ENCODE results near the gene GALNT1.

Gene GALNT1

DNA sequence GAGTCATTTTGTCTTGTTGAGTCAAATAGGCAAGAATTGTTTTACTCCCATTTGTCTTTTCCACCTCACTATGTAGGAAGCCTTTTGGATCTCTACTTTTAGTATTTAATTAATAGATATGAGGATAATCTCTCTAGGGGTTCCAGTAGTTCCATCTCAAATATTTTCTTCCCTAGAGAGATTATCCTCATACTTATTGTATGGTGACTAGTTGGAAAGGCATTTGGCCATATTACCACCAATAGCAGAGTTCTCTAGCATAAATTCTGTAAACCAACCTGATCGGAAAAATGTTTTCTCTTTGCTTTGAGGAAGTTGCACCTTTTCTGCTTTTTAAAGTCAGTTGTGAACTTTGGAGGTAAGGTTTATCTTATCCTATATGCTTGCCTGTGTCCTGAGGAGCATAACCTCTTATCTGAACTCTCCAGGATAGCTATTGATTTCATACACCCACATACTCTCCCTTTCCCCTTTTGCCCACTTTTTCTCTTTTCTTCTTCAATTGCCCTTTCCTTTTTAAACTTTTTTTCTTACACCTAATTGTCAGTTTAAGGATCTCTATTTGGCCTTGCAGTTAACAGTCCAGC, 100.8 kb downstream of the GALNT1 start:
- no peak for DNase-seq

GRCh38 chr18:35683021-35683420, 101.5 kb downstream of the GALNT1 start:
- DNase-seq = no peak

DNA sequence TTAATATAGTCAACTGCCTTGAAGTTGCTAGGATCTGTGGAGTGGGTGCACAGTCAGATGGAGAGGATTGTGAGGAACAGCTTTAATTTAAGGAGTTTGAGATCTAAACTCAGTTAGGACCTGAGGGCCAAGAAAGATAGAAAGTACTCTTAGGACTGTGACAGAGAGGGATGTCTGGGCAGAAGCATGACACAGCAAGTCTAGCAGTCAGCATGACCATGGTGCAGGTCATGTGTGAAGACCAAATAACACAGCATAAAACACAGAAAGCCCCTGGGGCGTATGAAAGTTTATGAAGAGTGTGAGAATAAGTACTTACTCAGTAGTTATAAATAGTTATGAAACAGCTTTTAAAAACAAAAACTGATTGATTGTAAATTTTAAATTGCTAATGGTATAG, 107.2 kb downstream of the GALNT1 start:
- DNase-seq = no peak

GRCh38 chr18:35689728-35690127, 108.2 kb downstream of the GALNT1 start:
- DNase-seq = no peak

- no peak for DNase-seq
These were observed 110.1 kb downstream of the GALNT1 start for GRCh38 chr18:35691625-35692024.

DNA sequence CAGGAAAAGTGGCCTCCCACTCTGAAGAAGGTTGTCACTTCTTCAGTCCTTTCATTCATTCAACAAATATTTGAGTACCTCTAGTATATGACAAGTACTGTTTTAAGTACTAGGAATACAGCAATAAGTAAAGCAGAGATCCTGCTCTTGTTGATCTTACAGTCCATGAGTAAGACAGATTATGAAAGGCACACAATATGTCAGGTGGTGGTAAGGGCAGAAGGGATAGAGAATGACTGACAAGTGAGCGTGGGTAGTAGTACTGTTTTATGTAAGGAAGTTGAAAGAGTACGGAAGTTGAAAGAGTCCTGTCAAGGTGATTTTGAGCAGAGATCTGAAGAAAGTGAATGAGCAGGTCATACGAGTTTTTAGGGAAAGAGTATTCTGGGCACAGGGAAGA, 111.3 kb downstream of the GALNT1 start:
- no peak for DNase-seq

GRCh38 chr18:35693829-35694228, 112.3 kb downstream of the GALNT1 start:
- DNase-seq = no peak

GRCh38 chr18:35694808-35695207, 113.3 kb downstream of the GALNT1 start:
- DNase-seq = no peak

DNA sequence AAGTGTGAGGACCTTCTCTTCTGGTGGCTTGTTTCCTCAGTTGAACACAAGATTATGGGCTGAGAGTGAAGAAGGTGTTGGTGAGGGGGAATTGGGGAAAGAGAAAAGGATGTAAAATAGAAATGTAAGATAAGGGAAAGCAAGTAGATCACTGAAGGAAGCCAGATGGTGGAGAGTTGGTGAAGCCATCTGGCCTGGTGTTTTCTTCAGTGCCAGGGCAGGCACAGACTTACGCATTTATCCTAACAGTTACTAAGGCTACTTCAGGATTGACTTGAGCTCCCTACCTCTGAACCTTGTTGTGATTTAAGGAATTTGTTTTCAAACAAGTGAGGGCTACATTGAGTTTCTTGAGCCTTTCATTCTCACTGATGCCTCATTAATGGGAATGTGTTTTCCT, 113.8 kb downstream of the GALNT1 start:
- DNase-seq = no peak

DNA sequence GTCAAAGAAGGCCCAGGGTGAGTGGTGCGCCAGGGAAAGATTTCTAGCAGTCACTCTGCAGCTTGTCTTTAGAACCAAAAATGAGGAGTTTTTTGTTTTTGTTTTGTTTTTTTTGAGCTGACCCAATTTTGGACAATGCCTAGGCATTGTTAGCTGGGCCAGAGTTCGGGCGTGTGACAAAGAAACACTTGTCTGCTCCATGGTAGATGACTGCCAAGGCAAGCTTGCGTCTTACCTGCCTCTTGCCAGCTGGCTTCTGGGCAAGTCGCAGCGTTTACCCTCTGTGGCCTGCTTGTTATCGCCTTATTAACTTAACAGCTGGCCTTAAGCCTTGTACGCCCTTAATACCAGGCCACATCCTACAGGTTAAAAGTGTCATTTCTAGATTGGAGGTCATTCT, 114.3 kb downstream of the GALNT1 start:
- no peak for DNase-seq

DNA sequence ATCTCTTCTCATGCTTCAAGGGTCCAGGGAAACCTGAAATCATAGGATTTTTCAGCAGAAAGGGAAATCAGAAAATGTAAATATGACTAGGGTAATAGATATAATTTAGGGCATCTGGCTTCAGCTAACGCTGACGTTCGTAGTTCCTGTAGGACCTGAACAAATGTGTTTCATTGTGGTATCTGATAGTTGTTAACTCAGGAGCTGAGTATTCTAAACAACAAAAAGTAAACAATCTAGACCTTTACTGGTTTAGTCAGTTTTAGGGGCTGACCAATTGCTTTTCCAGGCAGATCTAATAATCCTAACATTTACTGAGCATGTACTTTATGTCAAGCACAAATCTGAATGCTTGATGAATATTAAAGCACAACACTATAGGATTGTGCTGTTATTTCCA, 114.8 kb downstream of the GALNT1 start:
- no peak for DNase-seq

DNA sequence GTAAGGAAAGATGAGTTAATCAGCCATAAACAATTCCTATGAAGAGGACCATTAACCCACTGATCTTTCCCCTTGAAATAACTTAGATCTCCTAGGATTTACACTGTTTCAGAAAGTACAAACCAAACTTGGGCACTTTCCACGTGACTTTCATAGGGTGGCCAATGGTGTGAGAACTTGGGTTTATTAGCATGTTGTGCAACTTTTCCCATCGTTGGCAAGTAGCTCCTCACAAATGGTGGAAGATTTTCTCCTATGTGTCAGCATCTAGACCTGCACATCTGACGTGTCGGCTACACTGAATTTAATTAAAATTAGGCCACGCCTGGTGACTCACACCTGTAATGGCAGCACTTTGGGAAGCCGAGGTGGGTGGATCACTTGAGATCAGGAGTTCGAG, 116.3 kb downstream of the GALNT1 start:
- no peak for DNase-seq

DNA sequence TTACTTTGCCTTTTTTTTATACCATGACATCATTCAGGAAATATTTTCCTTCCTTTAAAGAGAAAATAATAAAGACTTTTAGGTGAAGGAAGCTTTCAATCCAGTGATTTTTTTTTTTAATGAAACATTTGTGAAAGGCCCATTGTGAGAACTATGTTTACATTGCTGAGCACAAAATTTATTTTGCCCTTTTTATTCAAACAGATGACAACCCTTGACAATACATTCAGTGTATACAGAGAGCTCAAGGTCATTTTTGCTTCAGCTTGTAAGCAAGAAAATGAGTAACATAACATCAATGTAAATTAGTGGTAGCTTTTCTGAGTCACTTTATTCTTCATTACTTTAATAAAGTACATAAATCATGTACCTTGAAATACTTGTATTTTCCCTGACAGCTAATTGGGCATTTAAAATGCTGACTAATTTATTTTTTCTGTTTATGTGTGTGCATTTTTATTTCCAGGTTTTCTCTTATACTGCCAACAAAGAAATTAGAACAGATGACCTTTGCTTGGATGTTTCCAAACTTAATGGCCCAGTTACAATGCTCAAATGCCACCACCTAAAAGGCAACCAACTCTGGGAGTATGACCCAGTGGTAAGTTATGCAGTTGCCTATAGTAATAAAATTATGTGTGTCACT, 121.6 kb downstream of the GALNT1 start:
- no peak for DNase-seq

DNA sequence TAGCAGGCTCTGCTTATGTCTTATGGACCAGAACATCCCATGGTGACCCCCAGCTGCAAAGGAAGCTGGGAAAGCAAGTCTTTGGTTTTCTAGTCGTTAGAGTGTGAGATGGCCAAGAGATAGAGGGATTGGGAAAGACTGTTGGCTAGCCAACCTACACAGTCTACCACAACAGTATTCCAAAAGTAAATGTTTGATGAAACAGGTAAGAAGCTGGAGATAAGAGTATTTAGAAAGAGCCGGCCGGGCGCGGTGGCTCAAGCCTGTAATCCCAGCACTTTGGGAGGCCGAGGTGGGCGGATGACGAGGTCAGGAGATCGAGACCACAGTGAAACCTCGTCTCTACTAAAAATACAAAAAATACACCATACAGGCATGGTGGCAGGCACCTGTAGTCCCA, 124.4 kb downstream of the GALNT1 start:
- DNase-seq = no peak

DNA sequence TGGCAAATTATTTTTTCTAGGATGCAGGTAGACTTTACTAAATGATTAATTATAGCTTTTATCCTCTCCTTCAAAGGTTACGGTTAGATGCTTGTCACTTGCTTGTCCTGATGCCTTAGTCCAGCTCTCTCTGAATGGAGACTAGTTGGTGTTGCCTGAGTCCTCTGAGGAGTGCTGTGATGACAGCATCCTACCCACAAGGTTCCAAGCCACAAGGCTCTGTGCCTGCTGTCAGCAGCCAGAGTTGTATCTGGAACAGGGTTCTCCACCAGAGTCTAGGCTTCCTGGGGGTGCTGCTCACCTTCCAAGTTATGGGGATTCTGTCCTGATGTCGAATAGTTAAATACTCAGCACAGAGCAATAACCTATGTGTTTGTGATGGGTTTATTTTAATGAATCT, 125.7 kb downstream of the GALNT1 start:
- DNase-seq = no peak

GRCh38 chr18:35707674-35708073, 126.1 kb downstream of the GALNT1 start:
- DNase-seq = no peak

GRCh38 chr18:35710581-35710980, 129.0 kb downstream of the GALNT1 start:
- no peak for DNase-seq

- DNase-seq = no peak
These were observed 129.7 kb downstream of the GALNT1 start for GRCh38 chr18:35711227-35711626.

DNA sequence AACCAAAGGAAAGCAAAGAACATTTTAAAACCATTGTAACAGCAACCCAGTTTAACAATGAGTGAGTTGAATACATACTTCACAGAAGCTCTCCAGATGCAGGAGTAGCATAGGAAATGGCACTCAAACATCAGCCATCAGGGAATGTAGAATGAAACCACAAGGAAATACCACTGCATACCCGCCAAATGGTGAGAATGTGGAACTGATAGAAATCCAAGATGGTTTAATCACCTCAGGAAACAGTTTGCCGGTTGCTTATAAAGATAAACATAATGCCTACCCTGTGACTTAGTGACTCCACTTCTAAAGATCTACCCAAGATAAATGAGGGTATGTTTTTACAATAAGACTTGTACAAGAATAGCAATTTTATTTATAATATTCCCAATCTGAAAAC, 132.0 kb downstream of the GALNT1 start:
- DNase-seq = no peak

- DNase-seq = no peak
These were observed 133.0 kb downstream of the GALNT1 start for GRCh38 chr18:35714539-35714938.

DNA sequence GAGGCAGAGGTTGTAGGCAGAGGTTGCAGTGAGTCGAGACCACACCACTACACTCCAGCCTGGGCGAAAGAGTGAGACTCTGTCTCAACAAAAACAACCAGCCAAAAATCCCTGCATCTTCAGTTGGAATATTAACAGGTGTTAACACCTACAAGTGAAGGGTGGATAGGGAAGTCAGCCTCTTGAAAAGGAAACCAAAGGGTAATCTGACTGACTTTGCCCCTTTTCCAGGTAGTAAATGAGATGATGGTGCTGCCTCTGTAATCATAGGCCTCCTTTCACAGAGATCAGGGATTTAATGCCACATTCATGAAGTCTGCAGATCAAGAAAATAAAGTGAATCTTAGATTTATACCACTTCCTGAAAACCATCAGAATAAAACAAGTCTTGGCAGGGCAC, 133.6 kb downstream of the GALNT1 start:
- DNase-seq = no peak

GRCh38 chr18:35716169-35716831, 134.8 kb downstream of the GALNT1 start:
- no peak for DNase-seq

DNA sequence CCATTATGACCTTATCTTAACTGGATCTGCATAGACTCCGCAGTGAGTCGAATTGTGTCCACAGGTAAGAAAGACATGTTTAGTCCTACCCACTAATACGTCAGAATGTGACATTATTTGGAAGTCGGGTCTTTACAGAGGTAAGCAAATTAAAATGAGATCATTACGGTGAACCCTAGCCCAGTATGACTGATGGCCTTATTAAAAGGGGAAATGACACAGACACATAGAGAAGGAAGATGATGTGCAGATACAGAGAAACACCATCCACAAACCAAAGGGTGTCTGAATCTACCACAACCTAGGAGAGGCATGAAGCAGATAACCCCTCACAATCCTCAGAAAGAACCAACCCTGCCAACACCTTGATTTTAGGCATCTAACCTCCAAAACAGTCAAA, 135.6 kb downstream of the GALNT1 start:
- DNase-seq = no peak

DNA sequence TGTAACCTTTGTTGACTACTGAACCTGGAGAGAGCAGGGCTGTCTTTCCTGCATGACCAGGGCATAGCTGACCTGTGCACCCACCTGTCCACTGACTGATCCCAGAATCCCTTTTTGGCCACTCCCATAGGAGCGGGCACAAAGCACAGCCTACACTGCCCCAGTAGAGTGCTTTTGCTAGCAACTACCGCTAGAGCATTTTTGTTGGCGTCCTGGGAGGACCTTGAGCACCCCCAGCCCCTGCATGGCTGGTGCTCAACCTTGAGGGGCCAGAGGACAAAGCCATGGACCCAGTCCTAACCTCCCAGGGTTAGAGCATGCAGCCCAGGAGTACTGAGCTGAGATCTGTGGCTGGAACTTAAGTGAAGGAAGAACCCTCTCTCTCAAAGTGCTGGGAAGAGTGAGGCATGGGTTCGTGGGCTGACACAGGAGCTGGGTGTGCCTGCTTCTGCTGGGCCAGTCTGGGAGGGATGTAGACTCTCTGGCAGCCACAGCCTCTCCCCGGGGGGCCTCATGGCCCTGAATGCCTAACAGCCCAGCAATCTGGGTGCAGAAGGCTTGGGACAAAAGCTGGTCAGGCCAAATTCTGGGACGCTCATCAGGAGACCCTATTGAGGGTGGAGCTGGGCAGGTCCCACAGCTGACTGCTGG, 140.0 kb downstream of the GALNT1 start:
- no peak for DNase-seq

All from activated CD4-positive, alpha-beta T cell treated with anti-CD3 and anti-CD28 coated beads for 48 hours (primary cell).